Suppressor macrophage treated with lipopolysaccharide for 1 hour (primary cell): Measurements from ENCODE around the gene TIAM1.

Experiments used
- DNase-seq, 3 donors: peaks; one replicate each; pipeline ENCODE4 v3.0.0-alpha.2; 2020 to 2022

Gene TIAM1

DNA sequence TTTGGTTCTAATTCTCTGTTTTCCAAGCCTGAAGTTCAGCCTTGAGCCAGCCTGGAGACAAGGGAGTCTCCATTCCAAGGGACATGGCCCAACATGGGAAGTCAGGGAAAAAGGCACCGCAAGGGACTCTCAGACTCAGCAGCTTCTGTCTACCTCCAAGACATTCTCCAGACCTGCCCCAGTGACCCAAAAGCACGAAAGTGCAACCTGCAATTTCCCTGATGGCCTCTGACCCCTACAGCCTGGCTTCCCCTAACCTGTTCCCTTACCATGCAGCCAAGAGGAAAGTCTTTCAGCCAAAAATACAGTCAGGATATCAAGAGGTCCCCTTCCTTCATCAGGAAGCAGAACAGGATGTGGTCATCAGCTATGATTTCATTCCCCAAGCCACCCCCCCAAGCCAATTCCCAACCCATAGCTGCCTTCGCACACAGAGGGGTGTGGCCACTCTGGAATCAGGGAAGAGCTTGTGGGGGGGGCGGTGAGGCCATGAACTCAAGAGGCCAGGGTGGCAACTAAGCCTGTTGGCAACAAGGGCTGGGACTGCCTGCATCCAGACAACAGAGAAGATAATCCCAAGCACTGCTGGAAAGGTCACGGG, 59.2 kb downstream of the TIAM1 start:
- peak; percentile 63 to 79 (median 63) for DNase-seq

DNA sequence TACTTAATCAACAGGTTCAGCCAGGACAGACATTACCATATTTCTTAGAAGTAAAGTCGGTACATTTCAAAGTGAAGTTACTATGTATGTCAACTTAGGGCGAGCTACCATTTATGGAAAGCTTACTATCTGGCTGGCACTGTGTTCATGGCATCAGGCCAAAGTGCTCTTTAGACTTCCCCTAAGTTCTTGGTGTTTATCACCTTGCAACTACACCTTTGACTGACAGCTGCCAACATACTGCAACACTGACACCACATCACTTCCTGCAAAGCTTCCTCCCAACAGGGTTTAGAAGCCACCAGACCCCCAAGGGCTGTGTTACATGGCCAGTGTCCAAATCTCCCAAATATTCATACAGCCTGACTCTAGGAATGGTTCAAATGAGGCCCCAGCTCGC, 61.0 kb downstream of the TIAM1 start:
- no peak for DNase-seq

DNA sequence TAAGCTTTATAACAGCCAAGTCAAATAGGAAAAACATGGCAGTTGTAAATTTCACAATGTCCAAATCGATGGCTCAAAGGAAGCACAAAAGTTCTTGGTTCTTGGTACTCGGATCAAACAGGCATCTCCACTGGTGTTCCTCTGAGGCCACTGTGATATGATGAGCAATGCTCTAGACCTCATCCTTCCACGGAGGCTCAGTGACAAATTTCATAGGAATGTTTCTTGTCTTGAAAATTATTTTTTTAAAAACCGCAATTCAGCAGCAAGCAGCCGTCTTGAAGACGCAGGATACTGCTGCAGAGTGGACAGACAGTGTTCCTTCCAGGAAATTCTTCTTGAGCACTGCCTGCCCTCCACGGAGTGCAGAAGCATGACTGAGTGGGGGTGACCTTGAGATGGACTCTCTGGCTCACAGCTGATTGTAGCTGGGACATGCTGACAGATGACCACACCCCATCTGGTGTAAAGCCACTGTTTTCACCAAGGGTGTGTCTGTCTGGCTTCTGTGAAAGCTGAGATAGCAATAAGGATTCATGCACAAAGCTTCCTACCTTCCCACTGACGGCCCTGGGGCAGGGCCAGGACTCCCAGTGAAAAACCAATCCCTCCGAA, 61.9 kb downstream of the TIAM1 start:
- DNase-seq: no peak

DNA sequence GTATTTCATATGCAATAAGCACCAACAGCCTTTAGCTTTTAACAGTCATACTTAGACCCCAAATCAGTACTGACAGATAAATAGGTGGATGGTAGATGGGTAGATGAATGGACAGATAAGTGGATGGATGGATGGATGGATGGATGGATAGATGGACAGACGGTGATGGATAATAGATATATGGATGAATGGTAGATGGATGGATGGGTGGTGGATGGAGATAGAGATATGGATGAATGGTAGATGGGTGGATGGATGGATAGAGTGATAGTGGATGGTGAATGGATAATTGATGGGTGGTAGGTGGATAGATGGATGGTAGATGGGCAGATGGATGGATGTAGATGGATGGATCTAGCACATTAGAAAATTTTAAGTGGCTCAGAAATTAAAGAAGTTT, 62.5 kb downstream of the TIAM1 start:
- no peak for DNase-seq

DNA sequence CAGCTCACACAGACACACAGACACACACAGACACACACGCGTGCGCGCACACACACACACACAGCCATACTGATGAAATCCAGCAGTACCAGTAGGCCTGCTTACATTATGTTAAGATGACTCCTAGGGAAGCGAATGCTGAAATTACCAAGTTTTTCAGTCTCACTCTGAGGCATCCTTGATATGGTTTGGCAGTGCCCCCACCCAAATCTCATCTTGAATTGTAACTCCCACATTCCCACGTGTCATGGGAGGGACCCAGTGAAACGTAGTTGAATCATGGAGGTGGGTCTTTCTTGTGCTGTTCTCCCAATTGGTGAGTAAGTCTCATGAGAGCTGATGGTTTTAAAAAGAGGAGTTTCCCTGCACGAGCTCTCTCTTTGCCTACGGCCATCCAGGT, 64.1 kb downstream of the TIAM1 start:
- DNase-seq: no peak

DNA sequence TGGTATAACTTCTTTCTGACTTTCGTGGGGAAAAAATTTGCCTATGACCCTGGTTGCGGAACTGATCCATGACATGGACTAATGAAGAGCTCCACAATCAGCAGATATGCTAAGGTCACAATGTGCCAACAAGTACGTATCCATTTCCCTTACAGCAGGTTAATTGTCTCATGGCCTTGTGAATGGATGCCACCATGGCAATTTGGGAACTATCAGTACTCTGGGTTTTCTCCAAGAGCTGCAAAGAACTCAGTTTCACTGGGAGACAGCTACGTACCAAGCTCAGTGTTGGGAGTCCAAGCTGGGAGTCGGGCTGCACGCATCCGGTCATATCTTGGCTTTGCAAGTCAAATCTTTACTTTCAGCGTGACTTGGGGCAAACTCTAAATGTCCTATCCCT, 64.8 kb downstream of the TIAM1 start:
- no peak for DNase-seq

DNA sequence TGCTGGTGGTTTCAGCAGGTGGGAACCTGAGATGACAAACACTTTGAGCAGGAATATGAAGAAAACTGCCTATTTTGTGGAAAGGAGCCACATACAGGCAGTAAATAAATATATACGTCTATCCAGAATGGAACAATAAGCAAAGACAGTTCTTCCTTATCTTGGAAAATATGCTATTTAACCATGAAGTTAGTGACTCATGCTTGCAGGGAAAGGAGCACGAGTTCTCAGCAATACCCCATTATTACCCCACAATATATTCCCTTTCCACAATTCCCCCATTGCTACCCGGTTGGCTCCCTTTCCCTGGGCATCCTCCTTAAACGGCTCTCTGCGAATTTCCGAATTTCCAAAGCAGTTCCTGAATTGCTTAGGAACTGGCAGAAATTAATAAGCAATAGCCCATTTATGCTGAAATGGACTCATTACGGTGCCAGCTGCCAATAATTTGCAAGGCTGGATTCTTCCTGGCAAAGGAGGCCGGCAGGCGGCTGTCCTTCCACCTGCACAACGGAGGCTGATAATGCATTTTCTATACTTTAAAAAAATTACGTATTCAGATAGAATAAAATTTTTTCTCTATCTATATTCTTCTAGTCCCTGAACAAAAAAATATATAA, 65.4 kb downstream of the TIAM1 start:
- DNase-seq: no peak

DNA sequence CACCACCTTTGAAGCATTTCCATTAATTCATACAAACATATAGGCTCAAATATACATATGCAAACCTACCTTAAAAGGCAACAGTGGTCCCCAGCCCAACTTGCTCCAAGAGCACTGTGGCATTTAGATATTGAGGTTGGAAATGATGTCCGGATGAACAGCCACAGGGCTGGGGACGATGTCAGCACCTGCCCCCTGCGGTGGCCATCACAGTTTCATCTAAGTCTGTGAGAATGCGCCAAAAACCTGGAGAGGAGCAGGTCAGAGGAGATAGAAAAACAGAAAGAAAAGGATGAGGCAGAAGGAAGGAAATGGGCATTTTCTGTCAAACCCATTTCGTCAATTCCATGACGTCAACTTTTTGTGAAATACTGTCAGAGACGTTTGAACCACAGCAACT, 67.4 kb downstream of the TIAM1 start:
- no peak for DNase-seq

DNA sequence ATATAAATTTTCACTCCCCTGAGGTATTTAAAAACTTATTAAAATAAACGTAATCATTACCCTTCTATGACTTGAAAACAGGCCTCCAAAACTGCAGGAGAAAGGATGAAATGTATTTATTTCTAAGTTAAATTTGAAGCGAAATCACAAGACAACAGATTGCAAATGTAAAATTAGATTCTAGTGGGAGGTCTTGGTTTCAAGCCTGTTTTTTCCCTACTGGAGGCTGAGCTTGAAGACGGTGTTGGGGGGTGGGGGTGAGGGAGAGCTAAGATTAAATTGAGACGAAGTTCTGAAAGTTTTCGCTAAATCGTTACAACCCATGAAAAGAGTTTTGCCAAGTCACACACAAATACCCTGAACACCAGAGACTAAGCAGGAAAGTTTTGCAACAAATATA, 68.2 kb downstream of the TIAM1 start:
- DNase-seq: no peak

DNA sequence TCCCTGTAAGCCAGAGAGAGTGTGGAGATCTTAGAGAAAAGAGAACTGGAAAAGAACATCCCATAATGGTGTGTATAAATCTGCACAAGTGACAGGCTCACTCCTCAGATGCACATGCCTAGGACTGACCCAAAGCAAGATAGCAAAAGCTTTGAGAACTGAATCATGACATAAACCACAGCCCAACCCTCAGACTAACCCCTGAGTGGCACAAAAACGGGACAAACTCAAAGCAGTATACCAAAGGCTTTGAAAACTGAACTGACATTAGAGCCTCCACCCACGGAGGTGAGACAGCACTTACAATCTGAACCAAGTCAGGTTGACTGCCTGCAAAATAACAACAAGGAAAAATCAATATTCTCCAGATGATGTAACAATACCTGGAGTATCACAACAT, 70.8 kb downstream of the TIAM1 start:
- peak in 1 of 3 donors; percentile 12 for DNase-seq

DNA sequence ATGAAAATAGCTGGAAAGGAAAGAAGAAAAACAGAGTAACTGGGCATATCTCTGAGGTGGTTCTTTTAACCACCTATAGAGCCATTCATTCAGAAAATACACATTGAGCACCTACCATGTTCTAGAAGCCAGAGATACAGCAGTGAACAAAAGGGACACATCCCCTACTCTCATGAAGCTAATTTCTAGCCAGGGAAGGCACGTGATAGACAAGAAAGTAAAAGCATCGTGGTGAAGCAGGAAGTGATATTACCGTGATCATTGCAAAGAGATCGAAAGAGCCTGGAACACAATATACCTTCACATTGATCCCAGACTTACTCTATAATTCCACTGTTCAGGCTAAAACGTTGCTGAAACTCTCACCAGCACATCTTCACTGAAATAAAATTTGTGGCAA, 76.0 kb downstream of the TIAM1 start:
- DNase-seq: no peak

DNA sequence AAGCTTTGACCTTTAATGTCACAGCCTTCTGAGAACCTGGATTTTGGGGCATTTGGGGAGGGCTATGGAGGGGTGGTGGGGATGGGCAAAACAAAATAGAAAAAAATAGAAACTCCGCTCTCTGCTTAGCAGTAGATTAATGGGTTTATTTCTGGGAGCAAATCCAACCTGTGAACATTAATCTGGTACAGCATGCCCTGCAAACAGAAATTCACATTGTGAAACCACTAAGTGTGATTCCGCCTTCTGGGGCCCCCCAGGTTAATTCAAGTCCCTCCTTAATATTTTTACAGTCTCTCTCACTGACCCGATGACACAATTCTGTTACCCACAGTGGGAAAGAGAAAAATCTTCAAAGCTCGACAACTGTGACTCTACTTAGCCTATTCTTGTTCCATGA, 76.4 kb downstream of the TIAM1 start:
- no peak for DNase-seq

DNA sequence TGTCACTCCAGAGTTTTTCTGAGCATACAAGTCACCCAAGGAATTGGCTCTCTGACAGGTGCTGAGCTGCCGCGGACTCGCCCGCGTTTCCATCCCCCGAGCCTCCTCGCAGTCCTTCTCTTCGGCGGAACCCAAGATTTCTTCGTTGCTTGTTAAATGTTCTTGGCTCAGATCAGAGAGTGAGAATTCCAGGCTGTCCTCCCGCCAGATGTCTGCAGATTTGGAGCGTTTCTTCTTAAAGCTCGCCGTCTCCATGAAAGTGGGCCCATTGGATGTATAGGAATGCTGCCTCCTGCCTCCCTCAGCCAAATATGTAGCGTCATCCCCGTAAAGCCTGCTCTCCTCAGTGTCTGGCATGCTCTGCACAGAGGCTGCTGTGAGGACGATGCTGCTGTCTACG, 77.8 kb downstream of the TIAM1 start:
- no peak for DNase-seq

DNA sequence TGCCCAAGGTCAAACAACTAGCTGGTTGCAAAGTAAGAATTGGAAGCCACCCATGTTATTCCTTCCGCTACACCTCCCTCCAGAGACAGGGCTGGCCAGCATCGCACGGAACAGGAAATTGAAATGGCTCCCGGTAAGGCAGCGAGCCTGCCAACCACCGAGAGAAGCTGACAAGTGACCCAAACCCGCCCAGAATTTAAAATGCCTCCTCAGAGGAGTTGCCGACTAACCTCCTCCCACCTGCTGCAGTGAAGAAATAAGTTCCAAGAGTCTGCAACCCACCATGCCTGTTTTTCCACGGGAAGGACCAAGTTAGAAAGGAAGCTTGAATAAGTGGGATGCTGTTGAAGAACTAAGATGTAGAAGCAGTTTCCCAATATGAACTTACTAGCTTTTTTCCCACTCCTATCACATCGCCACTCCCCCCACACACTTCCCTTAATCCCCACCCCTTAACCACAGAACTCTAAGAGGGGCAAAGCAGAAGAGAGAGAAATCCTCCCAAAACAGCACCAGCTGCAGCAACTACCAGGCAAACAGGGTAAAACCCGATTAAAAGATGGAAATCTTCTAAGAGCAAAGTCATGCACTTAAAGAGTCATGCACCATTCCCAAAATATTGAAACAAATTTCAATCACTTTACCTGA, 78.6 kb downstream of the TIAM1 start:
- peak in 1 of 3 donors; percentile 16 for DNase-seq

DNA sequence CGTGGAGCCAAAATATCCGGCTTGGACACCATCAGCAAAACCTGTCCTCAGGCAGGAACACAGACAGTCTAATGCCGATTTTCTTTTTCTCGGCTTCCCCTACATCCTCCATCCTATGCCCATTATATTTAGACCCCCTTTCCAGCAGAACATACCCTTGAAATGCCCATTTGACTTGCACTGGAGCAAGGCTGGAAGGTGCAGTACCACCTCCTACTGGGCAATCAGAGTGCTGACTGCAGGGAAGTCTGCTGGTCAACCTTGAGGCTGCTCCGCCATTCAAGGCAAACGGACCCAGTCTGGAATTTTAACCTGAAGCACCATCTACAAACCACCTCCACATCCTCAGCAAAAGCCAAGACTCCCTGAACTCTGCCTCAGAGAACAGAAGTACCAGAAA, 79.5 kb downstream of the TIAM1 start:
- DNase-seq: no peak

DNA sequence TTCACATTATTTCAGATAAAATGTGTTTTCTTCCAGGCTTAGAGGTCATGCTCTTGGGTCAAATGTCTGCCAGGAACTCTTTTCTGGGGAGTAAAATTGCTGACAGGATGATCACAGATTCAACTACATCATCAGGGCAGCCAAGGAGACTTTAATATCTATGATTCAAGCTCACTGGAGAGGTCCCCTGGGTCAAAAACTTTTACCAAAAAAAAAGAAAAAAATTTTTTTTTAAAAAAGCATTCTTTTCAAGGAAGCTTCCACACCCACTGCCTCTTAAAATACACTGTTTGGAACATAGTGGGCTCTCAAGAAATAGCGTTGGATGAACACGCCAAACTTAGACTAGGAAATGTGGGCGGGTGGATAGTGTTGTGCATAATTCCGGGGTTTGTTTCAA, 81.3 kb downstream of the TIAM1 start:
- no peak for DNase-seq

DNA sequence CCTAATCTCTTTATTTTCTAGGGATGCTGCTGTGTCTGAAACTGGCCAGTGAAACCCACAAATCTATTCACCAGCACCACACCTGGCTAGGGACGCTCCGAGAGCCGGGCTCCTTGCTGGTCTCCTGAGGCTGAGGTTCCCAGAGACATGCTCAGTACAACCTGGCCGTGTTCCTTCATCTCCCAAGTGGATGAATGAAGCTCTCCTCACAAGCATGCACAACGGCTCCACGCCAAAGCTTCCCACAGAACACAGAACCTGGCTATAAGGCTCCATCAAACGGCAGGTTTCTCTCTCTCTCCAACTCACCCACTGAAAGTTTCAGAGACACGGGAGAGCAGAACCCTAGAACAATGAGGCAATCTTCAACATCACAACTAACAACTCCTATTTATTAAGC, 82.3 kb downstream of the TIAM1 start:
- DNase-seq: no peak

DNA sequence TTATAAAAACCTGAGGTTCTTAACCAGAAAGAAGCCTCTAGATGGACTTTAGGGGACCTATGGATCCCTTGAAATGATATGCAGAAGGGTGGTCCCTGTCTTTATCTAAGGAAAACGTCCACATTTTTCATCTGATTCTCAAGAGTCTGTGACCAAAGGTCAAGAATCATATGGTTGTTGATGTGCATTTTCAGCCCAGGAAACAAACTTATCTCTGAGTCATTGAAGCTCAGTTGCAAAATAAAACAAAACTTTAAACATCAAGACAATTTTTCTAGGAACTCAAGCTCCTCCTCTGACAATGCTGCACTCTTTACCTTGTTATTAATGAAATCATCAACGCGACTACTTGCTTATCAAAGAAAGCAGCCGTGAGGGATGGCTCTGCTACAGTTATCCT, 83.3 kb downstream of the TIAM1 start:
- DNase-seq: no peak

DNA sequence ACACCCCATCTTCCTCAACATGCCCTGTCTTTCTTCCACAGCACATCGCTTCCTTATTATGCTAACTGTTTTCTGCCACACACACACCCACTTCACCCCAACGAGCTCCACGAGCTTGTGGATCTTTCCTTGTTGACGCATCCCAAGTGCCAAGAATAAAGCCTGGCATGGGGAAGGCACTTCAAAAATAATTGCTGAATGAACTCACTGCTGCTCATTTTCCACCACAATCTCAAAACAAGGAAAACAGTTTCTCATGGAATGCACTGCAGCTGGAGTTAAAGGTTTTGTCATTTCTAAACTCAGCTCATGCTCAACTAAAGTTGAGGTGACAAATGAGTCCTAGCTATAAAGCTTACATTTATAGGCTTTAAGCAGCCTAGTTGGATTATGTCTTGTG, 86.0 kb downstream of the TIAM1 start:
- no peak for DNase-seq

DNA sequence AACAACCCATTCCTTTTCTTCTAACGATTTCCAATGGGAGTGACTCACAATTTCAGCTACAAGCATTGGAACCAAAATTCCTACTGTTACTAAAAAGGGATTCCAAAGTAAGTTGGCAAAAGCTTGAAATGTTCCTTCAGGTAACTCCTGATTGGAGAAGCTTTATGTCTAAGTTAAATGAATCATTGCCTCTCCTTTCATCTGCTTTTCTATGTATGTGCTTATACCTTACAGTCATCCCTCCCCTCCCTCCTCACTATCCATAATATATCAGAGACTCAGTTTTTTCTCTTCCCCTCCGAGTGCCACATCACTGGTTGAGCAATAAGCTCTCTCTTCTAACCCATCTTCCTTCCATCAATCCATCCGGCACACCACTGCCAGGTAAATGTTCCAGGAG, 86.8 kb downstream of the TIAM1 start:
- DNase-seq: no peak

DNA sequence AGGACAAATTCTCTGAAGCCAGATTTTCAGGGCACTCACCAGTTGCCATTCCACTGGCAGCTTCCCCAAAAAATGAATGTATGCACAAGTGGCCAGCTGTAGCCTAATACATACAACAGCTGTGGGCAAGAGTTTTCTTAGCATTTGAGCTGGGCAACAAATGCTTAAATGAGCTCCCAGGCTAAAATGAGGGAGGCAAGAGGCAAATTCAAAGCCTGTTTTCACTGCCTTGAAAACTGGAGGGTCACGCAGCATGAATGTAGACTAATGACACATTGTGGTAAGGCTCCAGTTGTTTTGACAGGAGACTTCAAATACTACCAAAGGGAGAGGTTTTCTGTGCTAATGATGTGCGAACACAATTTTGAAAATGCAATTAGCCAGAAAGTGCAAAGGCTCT, 88.2 kb downstream of the TIAM1 start:
- DNase-seq: no peak

DNA sequence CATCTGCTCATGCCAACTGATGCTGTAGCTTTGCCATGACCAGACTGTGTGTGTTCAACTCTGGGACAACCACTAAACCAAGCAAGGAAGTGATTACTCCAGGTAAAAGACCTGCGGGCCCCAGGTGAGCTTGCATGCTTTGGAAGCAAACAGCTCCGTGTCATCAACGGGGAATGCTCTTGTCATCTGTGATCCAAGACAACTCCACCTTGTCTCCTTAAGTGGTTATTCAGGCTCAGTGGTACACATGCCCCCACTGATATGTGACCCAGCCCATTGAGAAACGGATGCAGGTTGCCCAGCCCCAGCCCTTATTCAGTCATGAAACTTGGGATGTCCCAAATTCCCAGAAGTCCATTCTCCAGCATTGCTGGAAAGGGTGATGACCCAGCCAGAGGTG, 89.0 kb downstream of the TIAM1 start:
- no peak for DNase-seq

DNA sequence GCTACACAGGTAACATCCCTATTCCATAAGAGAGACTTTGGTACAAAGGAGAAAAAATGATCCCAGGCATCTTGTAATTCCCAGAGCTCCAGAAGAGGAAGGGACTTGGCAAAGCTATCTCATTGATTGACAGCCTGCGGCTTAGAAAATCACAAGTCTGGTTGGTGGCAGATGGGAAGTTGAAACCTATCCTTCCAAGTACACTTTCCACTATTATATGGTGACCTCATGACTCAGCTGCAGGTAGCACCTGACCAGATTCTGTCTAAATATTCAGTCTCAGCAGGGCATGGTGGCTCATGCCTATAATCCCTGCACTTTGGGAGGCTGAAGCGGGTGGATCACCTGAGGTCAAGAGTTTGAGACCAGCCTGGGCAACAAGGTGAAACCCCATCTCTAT, 89.9 kb downstream of the TIAM1 start:
- DNase-seq: no peak

DNA sequence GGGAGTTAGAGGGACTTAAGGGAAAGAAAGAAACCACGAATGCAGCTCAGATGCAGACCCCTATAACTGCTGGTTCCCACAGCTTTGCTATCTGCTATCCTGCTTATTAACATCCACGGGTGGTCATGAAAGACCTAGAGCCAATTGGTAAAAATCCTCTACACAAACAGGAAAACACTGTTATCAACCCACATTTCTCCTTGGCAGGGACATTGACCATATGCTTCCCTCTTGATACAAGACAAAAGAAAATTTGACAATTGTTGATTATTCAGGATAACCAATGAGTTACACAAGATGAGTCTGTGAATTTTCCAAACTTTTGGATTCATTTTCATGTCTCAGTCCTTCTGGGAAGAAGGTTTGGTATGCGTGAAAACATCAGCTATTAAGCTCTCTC, 90.4 kb downstream of the TIAM1 start:
- DNase-seq: no peak
